SK-N-SH treated with all-trans-retinoic acid at 6 μM for 48 hours (cell line): Measurements from ENCODE around the gene THADA.

ENCODE experiments used
- ARNTL ChIP-seq: fragments of 450-650 bp; formaldehyde crosslinking; IDR thresholded peaks from 2 replicates; pipeline ENCODE4 v1.5.0; 2020; ENCODE audit warnings: low read depth, mild to moderate bottlenecking, moderate library complexity, borderline replicate concordance
- CREB5 ChIP-seq: fragments of 250-450 bp; sonication (Bioruptor Pico); IDR thresholded peaks from 2 replicates; pipeline ENCODE4 v1.5.1; 2020; ENCODE audit warnings: low read depth, mild to moderate bottlenecking, moderate library complexity
- CSDC2 ChIP-seq: fragments of 250-450 bp; sonication (Bioruptor Pico); IDR thresholded peaks from 2 replicates; pipeline ENCODE4 v1.5.0; 2020; ENCODE audit warnings: mild to moderate bottlenecking, moderate library complexity
- CSRNP3 ChIP-seq: fragments of 250-450 bp; sonication (Bioruptor Pico); IDR thresholded peaks from 2 replicates; pipeline ENCODE4 v1.5.1; 2021; ENCODE audit warnings: mild to moderate bottlenecking, moderate library complexity
- ISL1 ChIP-seq: fragments of 250-450 bp; sonication (Bioruptor Pico); IDR thresholded peaks from 2 replicates; pipeline ENCODE4 v2.1.2; 2022; ENCODE audit warnings: mild to moderate bottlenecking, moderate library complexity
- OSR1 ChIP-seq: fragments of 250-450 bp; sonication (Bioruptor Pico); IDR thresholded peaks from 2 replicates; pipeline ENCODE4 v1.8.0; 2022; ENCODE audit warnings: moderate library complexity, mild to moderate bottlenecking, inconsistent platforms
- PATZ1 ChIP-seq: fragments of 250-450 bp; sonication (Bioruptor Pico); IDR thresholded peaks from 2 replicates; pipeline ENCODE4 v1.8.0; 2020; ENCODE audit warnings: mild to moderate bottlenecking, moderate library complexity, borderline replicate concordance
- PPARA ChIP-seq: fragments of 250-450 bp; sonication (Bioruptor Pico); IDR thresholded peaks from 2 replicates; pipeline ENCODE4 v1.5.0; 2020; ENCODE audit warnings: mild to moderate bottlenecking, borderline replicate concordance
- RARB ChIP-seq: fragments of 250-450 bp; sonication (Bioruptor Pico); IDR thresholded peaks from 2 replicates; pipeline ENCODE4 v1.8.0; 2021; ENCODE audit warnings: mild to moderate bottlenecking, moderate library complexity
- SNAI2 ChIP-seq: fragments of 250-450 bp; sonication (Bioruptor Pico); IDR thresholded peaks from 2 replicates; pipeline ENCODE4 v1.5.0; 2020; ENCODE audit warnings: mild to moderate bottlenecking, moderate library complexity
- TCF4 ChIP-seq: fragments of 250-450 bp; sonication (Bioruptor Pico); IDR thresholded peaks from 2 replicates; pipeline ENCODE4 v1.8.0; 2021; ENCODE audit warnings: mild to moderate bottlenecking, moderate library complexity, borderline replicate concordance
- ZFP3 ChIP-seq: fragments of 250-450 bp; sonication (Bioruptor Pico); IDR thresholded peaks from 2 replicates; pipeline ENCODE4 v1.5.0; 2020; ENCODE audit warnings: mild to moderate bottlenecking, moderate library complexity
- ZNF565 ChIP-seq: fragments of 450-650 bp; formaldehyde crosslinking; conservative IDR thresholded peaks from 2 replicates; pipeline ENCODE4 v1.5.0; 2020; ENCODE audit warnings: low read depth, mild to moderate bottlenecking, moderate library complexity
- ZNF70 ChIP-seq: fragments of 450-650 bp; formaldehyde crosslinking; IDR thresholded peaks from 2 replicates; pipeline ENCODE4 v1.5.0; 2020; ENCODE audit warnings: mild to moderate bottlenecking, moderate library complexity

- TF ChIP-seq PATZ1 (CRISPR knock-in tag) (no peak), ZFP3 (no peak), PPARA (no peak), ISL1 (CRISPR knock-in tag) (no peak), CSRNP3 (CRISPR knock-in tag) (no peak), TCF4 (CRISPR knock-in tag) (no peak), ZNF70 (CRISPR knock-in tag) (no peak), OSR1 (CRISPR knock-in tag) (no peak), ARNTL (CRISPR knock-in tag) (no peak), CSDC2 (CRISPR knock-in tag) (no peak), RARB (CRISPR knock-in tag) (no peak), SNAI2 (no peak), CREB5 (CRISPR knock-in tag) (no peak), ZNF565 (CRISPR knock-in tag) (no peak)
Measured at GRCh38 chr2:43233218-43234212, 362.3 kb downstream of the THADA start.
